ENCODE measurements around the gene AK5.
"Not testable (repeated sequence)": the region's sequence is repeated elsewhere in the genome, so short reads cannot be mapped to it uniquely, and the experiment has no call there.

The AK5 gene

GRCh38 chr1:77400781-77401180 is 119.0 kb downstream of the AK5 start:
- no peak for DNase-seq (ENCODE audit: low spot score)

- DNase-seq (ENCODE audit: low spot score), result no peak
Observed at GRCh38 chr1:77401384-77401783, 119.6 kb downstream of the AK5 start.

GRCh38 chr1:77405186-77405585 is 123.4 kb downstream of the AK5 start:
- DNase-seq (ENCODE audit: low spot score), result no peak

- no peak for DNase-seq (ENCODE audit: low spot score)
Observed at GRCh38 chr1:77406661-77407060, 124.8 kb downstream of the AK5 start.

GRCh38 chr1:77407738-77408375 is 126.0 kb downstream of the AK5 start:
- no peak for DNase-seq (ENCODE audit: low spot score)

GRCh38 chr1:77408933-77409332 is 127.1 kb downstream of the AK5 start:
- not testable (repeated sequence) for DNase-seq (ENCODE audit: low spot score)

GRCh38 chr1:77412069-77412819 is 130.4 kb downstream of the AK5 start:
- DNase-seq (ENCODE audit: low spot score), result no peak

- DNase-seq (ENCODE audit: low spot score), result no peak
Observed at GRCh38 chr1:77412820-77413530, 131.2 kb downstream of the AK5 start.

GRCh38 chr1:77413541-77414335 is 131.9 kb downstream of the AK5 start:
- no peak for DNase-seq (ENCODE audit: low spot score)

GRCh38 chr1:77415579-77415978 is 133.8 kb downstream of the AK5 start:
- DNase-seq (ENCODE audit: low spot score), result no peak

GRCh38 chr1:77416692-77417450 is 135.1 kb downstream of the AK5 start:
- DNase-seq (ENCODE audit: low spot score), result no peak

- not testable (repeated sequence) for DNase-seq (ENCODE audit: low spot score)
Observed at GRCh38 chr1:77418055-77418454, 136.2 kb downstream of the AK5 start.

GRCh38 chr1:77421504-77422233 is 139.8 kb downstream of the AK5 start:
- DNase-seq (ENCODE audit: low spot score), result no peak

GRCh38 chr1:77424236-77424635 is 142.4 kb downstream of the AK5 start:
- no peak for DNase-seq (ENCODE audit: low spot score)

GRCh38 chr1:77428068-77428467 is 146.2 kb downstream of the AK5 start:
- DNase-seq (ENCODE audit: low spot score), result no peak

GRCh38 chr1:77430966-77431690 is 149.3 kb downstream of the AK5 start:
- no peak for DNase-seq (ENCODE audit: low spot score)

- DNase-seq (ENCODE audit: low spot score), result no peak
Observed at GRCh38 chr1:77433934-77434333, 152.1 kb downstream of the AK5 start.

- no peak for DNase-seq (ENCODE audit: low spot score)
Observed at GRCh38 chr1:77434967-77435366, 153.1 kb downstream of the AK5 start.

GRCh38 chr1:77438236-77438913 is 156.6 kb downstream of the AK5 start:
- DNase-seq (ENCODE audit: low spot score), result no peak

All from HuH-7.5 (cell line).